HG03521 (cell line): ENCODE results near the gene ME1.
"Not testable (repeated sequence)": the region's sequence is repeated elsewhere in the genome, so short reads cannot be mapped to it uniquely, and the experiment has no call there.

Source experiments
- ATAC-seq: cut with Tn5 transposase; IDR thresholded peaks from one replicate; pipeline ENCODE4 v1.9.1; 2021; ENCODE audit warnings: mild to moderate bottlenecking, moderate library complexity; ENCODE audit not compliant: unreplicated experiment

ME1 gene

DNA sequence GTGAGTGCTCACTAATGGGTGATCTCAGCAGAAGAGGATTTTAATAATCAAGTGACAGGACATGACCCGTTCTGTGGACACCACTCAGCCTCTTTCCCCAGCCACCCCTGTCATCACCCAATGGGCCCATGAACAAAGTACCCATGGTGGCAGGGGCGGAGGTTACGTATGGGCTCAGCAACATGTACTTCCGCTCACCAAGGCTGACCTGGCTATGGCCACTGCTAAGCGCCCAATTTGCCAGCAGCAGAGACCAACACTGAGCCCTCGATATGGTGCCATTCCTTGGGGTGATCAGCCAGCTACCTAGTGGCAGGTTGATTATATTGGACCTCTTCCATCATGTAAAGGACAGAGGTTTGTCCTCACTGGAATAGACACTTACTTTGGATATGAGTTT, 68.5 kb downstream of the ME1 start:
- ATAC-seq = not testable (repeated sequence)

DNA sequence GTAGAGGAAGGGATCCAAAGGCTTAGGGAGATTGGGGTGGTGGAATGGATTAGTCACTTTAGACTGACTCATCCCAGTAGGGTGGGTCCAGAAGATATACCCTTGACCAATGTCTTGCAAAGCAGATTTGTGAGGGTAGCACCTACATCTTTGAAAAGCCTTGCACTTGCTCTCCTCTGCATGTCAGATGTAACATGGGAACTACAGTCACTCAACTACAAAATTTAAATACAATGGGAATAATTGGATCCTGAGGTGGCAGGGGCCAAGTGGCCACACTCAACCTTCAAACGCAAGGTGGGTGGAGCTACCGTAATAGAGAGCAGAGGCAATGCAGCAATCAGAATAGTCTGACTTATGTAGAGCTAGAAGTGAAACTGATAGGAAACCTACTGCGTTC, 71.2 kb downstream of the ME1 start:
- no peak for ATAC-seq

DNA sequence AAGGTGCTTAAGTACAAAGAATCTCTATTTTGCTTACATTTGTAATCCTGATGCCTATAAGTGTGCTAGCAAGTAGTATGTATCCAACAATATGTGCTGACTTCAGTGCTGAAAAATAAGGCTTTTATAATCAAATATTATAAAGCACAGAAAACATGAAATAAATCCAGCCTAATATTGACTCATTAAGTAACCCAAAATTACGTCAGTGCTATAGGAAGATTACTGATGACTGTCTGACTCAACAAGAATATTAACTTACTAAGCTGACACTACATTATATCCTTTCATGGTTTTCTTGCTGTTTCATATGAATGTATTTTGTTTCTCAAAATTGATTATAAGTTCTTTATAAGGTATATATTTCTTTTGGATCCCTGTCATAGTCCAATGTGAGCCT, 76.1 kb downstream of the ME1 start:
- no peak for ATAC-seq

DNA sequence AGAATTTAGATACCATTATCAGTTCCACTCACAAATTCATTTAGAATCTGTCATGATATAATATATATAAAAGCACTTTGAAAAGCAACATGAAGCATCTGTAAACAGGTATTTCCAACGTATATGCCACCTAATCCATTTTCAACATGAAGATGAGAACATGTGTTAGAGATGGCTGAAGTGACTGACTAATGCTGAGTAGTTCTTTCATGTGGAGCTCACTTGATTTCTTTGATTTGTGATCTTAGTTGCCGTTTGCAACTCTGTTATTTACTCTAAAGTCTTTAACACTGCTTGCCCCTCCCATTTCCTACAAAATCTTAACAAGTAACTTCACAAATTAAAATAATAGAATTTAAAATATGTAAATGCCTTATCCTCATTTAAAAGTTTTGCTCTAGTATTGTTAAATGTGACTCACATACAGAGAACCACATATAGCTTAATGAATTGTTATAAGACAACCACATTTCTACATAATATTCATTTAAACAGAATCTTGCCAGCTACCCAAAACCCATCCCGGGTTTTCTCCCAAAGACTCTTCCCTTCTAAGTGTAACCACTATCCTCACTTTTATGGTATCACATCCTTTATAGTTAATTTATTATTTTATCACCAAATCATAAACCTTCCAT, 78.3 kb downstream of the ME1 start:
- ATAC-seq = no peak

DNA sequence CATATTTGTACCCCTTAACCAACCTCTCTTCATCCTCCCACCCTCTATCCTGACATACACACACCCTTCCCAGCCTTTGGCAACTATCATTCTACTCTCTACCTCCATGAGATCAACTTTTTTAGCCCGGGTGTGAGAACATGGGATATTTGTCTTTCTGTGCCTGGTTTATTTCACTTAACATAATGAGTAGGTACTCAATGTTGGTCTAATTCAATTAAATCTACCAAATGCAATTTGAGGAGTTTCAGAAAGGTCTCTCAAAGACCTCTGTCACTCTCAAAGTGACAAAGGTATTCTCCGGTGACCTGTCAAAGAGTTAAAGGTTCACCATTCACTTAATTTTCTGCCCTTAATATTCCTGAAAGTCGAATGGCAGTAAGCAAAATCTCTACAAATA, 87.7 kb downstream of the ME1 start:
- ATAC-seq = no peak

DNA sequence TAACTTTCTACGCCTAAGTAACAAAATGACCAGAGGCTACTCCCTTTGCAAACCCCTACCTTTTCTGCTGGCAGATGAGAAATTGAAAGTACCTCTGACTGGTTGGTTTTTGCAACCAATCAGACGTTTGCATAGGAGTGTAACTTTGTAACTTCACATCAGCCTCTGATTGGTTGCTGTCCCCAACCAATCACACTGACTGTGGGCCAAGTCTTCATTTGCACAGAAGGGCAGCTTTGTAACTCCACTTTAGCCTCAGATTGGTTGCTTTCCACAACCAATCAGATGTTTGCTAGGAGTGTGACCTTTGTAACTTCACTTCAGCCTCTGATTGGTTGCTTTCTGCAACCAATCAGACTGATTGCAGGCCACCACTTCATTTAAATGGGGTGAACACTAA, 89.1 kb downstream of the ME1 start:
- ATAC-seq = no peak

DNA sequence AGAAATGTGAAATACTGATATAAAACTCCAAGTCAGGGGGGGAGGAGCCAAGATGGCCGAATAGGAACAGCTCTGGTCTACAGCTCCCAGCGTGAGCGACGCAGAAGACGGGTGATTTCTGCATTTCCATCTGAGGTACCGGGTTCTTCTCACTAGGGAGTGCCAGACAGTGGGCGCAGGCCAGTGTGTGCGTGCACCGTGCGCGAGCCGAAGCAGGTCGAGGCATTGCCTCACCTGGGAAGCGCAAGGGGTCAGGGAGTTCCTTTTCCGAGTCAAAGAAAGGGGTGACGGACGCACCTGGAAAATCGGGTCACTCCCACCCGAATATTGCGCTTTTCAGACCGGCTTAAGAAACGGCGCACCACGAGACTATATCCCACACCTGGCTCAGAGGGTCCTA, 96.9 kb downstream of the ME1 start:
- ATAC-seq = not testable (repeated sequence)

DNA sequence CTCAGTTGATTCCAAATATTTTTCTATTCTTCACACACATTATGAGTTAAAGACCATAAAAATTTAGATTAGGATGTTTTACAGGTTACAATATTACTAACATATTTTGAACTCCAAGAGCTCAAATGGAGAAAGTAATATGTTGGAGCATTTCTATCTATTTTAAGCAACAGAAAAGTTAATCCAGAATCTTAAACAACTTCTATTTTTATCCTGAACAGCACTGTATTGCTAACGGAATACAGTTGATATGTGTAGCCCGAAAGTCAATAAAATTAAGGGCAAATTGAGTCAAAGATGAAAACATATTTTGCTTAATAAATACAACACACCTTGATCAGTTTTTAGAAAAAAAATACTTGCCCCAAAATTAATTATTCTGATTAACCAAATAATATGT, 97.4 kb downstream of the ME1 start:
- ATAC-seq = no peak

DNA sequence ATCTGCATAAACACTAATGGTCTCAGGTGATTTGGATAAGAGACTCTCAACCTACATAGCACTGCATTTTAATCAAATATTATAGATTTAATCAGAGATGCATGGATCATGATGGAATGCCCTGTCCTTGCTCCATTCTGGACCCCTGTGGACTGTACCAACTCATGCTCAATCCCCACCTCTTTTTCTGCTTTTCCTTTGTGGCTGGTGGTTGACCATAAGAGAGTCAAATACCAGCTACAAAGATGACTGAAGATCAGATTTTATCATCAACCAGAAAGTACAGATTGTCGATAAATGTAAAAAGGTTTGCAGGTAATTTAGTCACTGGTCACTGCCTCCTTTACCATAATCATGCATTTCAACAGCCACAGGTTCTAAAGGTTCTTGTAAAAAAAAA, 116.2 kb downstream of the ME1 start:
- ATAC-seq = no peak

DNA sequence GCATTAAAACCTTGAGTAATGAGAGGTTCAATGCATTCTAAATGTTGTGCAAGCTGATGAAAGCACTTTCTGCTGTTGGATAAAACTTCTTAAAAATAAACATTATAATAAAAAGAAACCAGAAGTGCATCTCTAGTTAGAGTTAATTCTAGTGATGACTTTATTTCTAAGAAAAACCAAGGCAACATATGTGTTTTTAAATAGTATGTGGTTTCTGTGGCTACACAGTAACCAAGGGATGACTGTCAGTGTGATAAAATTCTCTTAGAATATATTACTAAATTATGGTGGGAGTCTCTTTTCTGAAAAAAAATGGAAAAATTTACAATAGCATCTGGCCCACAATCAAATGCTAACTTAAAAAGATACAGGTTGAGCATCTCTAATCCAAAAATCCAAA, 117.0 kb downstream of the ME1 start:
- ATAC-seq = no peak

DNA sequence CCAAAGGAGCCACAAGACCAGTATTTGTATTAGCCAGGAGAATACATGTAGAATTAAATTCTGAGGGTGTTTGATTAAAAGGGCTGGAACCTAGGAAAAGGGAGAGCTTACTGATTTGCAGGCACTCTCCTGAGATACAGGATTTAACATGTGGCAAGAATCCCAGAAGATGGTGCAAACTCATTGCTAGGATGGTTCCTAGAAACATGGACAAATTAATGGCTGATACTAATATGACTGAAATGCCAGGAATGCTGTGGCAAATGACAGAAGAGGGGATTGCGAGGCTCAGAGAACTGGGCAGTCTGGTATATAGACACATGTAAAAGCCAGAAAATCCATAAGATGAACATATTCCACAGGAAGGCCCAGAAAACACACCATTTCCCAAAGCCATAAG, 119.6 kb downstream of the ME1 start:
- no peak for ATAC-seq

DNA sequence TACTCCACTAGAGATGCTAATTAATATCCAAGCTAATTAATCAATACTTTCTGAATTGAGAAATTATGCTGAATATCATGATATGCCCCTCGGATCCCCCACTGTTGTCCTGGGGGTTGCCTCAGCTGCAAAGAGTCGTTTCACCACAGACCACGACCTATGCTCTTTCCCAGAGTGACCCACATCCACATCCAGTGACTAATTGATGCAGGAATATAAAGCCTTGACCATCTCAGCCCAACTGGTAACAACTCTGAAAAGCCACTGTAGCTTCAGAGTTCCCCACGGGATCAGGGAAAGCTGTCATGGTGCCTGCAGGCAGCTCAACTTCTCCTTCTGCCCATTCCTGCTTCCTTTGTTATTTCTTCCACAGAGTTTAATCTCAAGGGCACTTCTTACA, 120.8 kb downstream of the ME1 start:
- no peak for ATAC-seq

DNA sequence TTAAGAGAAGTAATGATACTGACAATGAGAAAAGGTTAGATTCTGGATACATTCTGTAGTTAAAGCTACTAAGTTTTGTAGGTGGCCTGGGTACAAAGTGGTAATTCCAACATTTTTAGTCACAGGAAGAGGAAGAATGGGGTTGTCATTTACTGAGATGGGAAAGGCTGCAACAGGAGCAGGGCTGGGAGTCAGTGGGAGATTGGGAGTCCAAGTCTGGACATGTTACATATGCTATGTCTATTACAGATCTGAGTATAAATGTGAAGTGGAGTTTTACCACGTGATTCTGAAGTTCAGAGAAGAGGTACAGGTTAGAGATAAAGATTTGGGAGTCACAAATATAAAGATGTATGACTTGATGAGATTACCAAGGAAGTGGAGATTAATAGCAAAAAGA, 121.5 kb downstream of the ME1 start:
- ATAC-seq = no peak

DNA sequence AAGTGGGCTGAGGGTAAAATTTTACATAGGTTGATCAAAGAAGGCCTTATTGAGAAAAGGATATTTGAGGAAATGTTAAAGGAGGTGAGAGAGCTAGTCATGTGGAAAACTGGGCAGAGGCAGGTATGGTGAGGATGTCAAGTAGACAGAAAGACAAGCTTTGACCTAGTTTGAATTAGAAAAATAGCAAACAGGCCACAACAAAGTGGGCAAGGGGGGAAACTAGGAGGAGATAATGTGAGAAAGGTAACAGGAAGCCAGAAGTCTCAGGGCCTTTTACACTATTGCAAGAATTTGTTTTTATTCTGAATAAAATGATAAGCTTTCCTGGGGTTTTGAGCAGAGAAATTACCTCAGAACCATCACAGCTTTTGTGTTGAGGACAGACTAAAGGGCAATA, 122.0 kb downstream of the ME1 start:
- no peak for ATAC-seq

DNA sequence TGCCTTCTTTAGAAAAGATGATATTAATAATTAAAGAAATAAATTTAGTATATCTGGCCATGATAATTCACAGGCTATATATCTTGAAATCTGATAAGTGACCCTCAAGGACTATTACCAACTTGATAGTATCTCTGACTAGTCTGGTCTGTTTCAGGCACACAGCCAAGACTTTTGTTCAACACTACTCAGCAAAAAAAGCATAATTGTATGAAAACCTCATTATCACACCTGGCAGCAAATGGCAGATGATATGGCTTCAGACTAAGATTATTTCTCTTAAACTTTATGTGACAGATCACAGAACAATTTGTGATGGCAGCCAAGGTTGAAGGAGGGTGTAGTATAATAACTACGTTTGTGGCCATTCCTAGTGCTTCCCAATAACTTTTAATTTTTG, 123.0 kb downstream of the ME1 start:
- no peak for ATAC-seq

DNA sequence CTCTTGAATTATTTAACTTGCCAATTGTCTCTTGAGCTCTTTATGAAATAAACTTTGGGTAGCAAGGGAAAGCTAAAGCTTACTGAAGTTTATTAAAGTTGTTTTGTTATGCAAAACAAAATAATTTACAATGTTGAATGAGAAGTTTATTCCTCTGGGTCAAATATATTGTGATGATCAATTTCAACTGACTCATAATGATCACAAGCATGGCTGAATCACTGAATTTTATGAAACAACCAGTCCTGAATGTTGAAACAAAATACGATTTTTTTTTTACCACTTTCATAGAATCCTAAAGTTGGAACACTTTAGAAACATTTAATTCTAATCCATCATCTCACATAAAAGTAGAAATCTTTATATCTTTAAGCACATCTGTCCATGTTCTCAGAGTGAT, 127.4 kb downstream of the ME1 start:
- no peak for ATAC-seq

DNA sequence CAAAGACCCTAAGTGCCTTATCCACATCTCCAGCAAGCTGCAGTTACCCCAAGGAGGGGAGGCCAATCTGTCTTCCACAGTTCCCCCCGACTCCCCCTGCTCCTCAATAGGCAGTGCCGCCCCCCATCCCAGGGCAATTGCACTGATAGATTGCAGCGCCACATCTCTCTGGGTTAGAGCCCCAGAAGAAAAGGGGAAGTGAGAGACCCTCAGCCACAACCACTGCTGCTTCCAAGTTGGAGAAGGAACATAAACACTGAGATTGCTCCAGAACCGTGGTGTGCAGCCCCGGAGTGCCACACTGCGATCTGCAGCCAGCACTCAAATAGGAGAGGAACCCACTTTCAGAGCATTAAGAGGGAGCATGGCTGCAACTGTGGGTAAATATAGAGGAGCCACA, 136.2 kb downstream of the ME1 start:
- no peak for ATAC-seq

DNA sequence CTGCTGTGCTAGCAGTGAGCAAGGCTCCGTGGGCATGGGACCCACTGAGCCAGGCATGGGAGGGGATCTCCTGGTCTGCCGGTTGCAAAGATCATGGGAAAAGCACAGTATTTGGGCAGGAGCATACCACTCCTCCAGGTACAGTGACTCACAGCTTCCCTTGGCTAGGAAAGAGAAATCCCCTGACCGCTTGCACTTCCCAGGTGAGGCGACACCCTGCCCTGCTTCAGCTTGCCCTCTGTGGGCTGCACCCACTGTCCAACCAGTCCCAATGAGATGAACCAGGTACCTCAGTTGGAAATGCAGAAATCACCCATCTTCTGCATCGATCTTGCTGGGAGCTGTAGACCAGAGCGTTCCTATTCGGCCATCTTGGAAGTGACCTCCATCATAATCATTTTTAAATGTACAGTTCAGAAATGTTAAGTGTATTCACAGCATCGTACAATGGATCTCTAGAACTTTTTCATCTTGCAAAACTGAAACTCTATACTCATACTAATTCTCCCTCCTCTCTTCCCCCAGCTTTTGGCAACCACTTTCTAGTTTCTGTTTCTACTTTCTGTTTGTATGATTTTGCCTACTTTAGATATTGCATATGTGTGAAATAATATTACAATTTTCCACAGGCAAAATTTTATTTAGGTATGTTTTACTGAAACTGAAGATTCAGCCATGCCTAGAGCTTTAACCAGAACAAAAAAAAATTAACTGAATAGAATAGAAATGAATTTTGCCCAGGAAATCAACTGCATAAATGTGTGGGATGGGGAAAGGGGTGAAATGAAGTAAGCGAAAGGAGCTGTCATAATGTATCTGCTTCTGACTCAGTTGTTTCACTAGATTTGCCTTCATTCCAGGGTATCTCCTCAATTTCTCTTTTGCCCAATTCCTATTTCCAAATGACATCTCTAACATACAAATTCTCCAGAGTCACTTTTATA, 137.7 kb downstream of the ME1 start:
- ATAC-seq = peak; percentile 95

DNA sequence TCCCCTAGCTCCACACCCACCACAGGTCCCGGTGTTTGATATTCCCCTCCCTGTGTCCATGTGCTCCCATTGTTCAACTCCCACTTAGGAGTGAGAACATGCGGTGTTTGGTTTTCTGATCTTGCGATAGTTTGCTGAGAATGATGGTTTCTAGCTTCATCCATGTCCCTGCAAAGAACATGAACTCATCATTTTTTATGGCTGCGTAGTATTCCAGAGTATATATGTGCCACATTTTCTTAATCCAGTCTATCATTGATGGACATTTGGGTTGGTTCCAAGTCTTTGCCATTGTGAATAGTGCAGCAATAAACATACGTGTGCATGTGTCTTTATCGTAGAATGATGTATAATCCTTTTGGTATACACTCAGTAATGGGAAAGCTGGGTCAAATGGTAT, 143.6 kb downstream of the ME1 start:
- not testable (repeated sequence) for ATAC-seq

DNA sequence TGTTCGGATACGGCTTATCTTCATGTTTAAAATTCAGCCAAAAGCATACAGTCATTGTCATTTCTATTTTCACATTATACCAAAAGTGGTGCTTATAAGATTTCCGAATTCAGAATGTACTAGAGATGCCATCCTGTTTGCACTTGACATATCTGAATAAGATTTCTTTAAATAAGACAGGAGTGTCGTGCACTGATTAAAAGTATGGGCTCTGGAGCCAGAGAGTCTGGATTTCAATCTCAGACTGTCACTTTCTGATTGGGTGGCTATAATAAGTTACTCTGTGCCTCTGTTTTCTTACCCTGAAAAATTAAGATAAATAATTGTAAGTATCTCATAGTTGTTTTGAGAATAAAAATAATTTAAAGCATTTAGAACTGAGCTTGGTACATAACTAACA, 144.9 kb downstream of the ME1 start:
- ATAC-seq = no peak

DNA sequence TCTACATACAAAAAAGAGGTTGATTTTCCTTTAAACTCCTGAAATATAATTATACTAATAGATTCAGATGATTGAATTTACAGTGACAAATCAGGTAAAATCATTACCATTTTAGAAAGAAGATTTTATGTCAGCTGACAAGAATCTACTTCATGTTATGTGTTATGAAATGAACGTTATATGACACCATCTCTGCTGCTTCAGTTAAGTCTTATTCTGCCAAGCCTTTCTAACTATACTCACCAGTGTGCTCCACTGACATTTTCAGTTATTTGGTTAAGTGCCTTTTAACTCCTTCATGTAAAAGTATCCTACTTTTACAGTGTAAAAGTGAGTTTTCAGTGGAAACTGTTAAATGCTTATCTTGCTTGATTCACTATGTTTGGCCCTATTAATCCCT, 157.3 kb downstream of the ME1 start:
- no peak for ATAC-seq

DNA sequence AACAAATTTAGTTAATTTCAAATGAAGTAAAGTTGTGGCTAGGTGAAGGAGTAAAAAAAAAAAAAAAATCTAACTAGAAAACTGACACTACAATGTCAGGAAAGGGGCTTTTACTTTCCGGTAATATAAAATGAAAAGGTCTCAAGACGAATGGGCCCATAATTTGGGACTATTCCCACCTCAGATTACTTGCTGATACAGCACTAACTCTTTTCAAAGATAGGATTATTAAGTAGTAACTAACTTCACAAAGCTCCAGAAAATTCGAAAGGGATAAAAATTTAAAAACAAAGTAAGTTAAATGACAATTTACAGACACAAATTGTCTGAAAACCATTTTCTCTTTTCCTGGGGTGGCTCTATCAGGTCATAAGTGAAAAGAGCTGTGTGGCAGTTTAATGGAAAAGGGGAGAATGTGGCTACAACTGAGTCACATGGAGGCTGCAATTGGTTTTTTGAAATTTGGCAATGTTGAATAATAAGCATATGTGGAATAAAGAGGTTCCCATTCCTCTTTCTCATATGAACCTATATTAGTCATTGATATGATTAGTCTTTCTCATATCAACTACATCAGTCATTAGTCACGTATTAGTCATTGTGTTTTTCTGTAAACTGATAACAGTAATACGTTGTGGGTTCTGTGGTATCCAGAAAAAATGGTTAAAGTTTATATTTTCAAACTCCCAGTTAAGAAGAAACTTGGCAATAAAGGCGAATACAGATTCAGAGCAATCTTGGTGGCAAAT, 159.7 kb downstream of the ME1 start:
- no peak for ATAC-seq
